Measurements from ENCODE around the gene MAP3K1.

GRCh38 chr5:56896763-56897162 lies 81.4 kb downstream of the MAP3K1 start:
- TF ChIP-seq CTCF (IDR thresholded peaks at IDR 0.05) (no peak), POLR2A (IDR thresholded peaks at IDR 0.05) (no peak)
